NCI-H2029 (cell line): Measurements from ENCODE around the gene ZNF560.

Experiments used
- DNase-seq: peaks from one replicate; lab custom pipeline; 2025; lab: John Stamatoyannopoulos, UW

ZNF560 gene

GRCh38 chr19:9435279-9436268 is 62.8 kb downstream of the ZNF560 start, which contains the start of gene ZNF266:
Gene ZNF266 (minus strand): TSS chr19:9435573. CDS start chr19:9420089, 15,484 bp downstream.
- DNase-seq, result peak; percentile 90

GRCh38 chr19:9431475-9431874 is 66.9 kb downstream of the ZNF560 start:
- no peak for DNase-seq

GRCh38 chr19:9430444-9430843 is 68.0 kb downstream of the ZNF560 start:
- DNase-seq, result no peak

- no peak for DNase-seq
These were observed 70.5 kb downstream of the ZNF560 start for GRCh38 chr19:9427941-9428340.
